ENCODE measurements around the gene AMELY.

The AMELY gene

GRCh38 chrY:6911253-6911881 lies at the start of gene AMELY:
Gene AMELY, minus strand, starts transcription at chrY:6911752. Its CDS starts 39,144 bp downstream, at chrY:6872608.
- TF ChIP-seq GATA3 (IDR thresholded peaks at IDR 0.05; ENCODE audit: low read depth, low read length) (no peak), GATA2 (IDR thresholded peaks at IDR 0.05; ENCODE audit: low read depth, low read length) (no peak)

GRCh38 chrY:6949947-6950346 lies 38.4 kb upstream of the AMELY start:
- TF ChIP-seq GATA2 (IDR thresholded peaks at IDR 0.05; ENCODE audit: low read depth, low read length) (no peak), GATA3 (IDR thresholded peaks at IDR 0.05; ENCODE audit: low read depth, low read length) (no peak)

- no peak for TF ChIP-seq GATA2 (IDR thresholded peaks at IDR 0.05; ENCODE audit: low read depth, low read length)
These were observed 36.8 kb upstream of the AMELY start for GRCh38 chrY:6948378-6948777.

- TF ChIP-seq GATA3 (IDR thresholded peaks at IDR 0.05; ENCODE audit: low read depth, low read length) (no peak), GATA2 (IDR thresholded peaks at IDR 0.05; ENCODE audit: low read depth, low read length) (no peak)
These were observed 36.1 kb upstream of the AMELY start for GRCh38 chrY:6947695-6948094.

- TF ChIP-seq GATA3 (IDR thresholded peaks at IDR 0.05; ENCODE audit: low read depth, low read length): no peak
- no peak for TF ChIP-seq GATA2 (IDR thresholded peaks at IDR 0.05; ENCODE audit: low read depth, low read length)
These were observed 23.9 kb upstream of the AMELY start for GRCh38 chrY:6935497-6935896.

GRCh38 chrY:6931779-6932396 lies 20.3 kb upstream of the AMELY start:
- TF ChIP-seq GATA3 (IDR thresholded peaks at IDR 0.05; ENCODE audit: low read depth, low read length) (no peak), GATA2 (IDR thresholded peaks at IDR 0.05; ENCODE audit: low read depth, low read length) (no peak)

GRCh38 chrY:6929237-6929636 lies 17.7 kb upstream of the AMELY start:
- TF ChIP-seq GATA3 (IDR thresholded peaks at IDR 0.05; ENCODE audit: low read depth, low read length): no peak
- TF ChIP-seq GATA2 (IDR thresholded peaks at IDR 0.05; ENCODE audit: low read depth, low read length): no peak

GRCh38 chrY:6928265-6928664 lies 16.7 kb upstream of the AMELY start:
- TF ChIP-seq GATA3 (IDR thresholded peaks at IDR 0.05; ENCODE audit: low read depth, low read length) (no peak), GATA2 (IDR thresholded peaks at IDR 0.05; ENCODE audit: low read depth, low read length) (no peak)

GRCh38 chrY:6921061-6921460 lies 9.5 kb upstream of the AMELY start:
- TF ChIP-seq GATA2 (IDR thresholded peaks at IDR 0.05; ENCODE audit: low read depth, low read length): no peak
- no peak for TF ChIP-seq GATA3 (IDR thresholded peaks at IDR 0.05; ENCODE audit: low read depth, low read length)

- TF ChIP-seq GATA2 (IDR thresholded peaks at IDR 0.05; ENCODE audit: low read depth, low read length) (no peak), GATA3 (IDR thresholded peaks at IDR 0.05; ENCODE audit: low read depth, low read length) (no peak)
These were observed 1.8 kb upstream of the AMELY start for GRCh38 chrY:6913362-6913761.

- TF ChIP-seq GATA3 (IDR thresholded peaks at IDR 0.05; ENCODE audit: low read depth, low read length) (no peak), GATA2 (IDR thresholded peaks at IDR 0.05; ENCODE audit: low read depth, low read length) (no peak)
These were observed 940 bp downstream of the AMELY start, which contains the start of gene TBL1Y for GRCh38 chrY:6910372-6911252. Gene TBL1Y, plus strand, starts transcription at chrY:6910697. Its CDS starts 114,388 bp downstream, at chrY:7025085.

- TF ChIP-seq GATA2 (IDR thresholded peaks at IDR 0.05; ENCODE audit: low read depth, low read length) (no peak), GATA3 (IDR thresholded peaks at IDR 0.05; ENCODE audit: low read depth, low read length) (no peak)
These were observed 1.7 kb downstream of the AMELY start for GRCh38 chrY:6909856-6910255.

GRCh38 chrY:6909118-6909521 lies 2.4 kb downstream of the AMELY start:
- no peak for TF ChIP-seq GATA2 (IDR thresholded peaks at IDR 0.05; ENCODE audit: low read depth, low read length)
- no peak for TF ChIP-seq GATA3 (IDR thresholded peaks at IDR 0.05; ENCODE audit: low read depth, low read length)

- TF ChIP-seq GATA3 (IDR thresholded peaks at IDR 0.05; ENCODE audit: low read depth, low read length) (no peak), GATA2 (IDR thresholded peaks at IDR 0.05; ENCODE audit: low read depth, low read length) (no peak)
These were observed 4.0 kb downstream of the AMELY start for GRCh38 chrY:6907591-6907990.

Data from SH-SY5Y (cell line).